Measurements from ENCODE around the gene NIN.
"Not testable (repeated sequence)": the region's sequence is repeated elsewhere in the genome, so short reads cannot be mapped to it uniquely, and the experiment has no call there.

Gene NIN

DNA sequence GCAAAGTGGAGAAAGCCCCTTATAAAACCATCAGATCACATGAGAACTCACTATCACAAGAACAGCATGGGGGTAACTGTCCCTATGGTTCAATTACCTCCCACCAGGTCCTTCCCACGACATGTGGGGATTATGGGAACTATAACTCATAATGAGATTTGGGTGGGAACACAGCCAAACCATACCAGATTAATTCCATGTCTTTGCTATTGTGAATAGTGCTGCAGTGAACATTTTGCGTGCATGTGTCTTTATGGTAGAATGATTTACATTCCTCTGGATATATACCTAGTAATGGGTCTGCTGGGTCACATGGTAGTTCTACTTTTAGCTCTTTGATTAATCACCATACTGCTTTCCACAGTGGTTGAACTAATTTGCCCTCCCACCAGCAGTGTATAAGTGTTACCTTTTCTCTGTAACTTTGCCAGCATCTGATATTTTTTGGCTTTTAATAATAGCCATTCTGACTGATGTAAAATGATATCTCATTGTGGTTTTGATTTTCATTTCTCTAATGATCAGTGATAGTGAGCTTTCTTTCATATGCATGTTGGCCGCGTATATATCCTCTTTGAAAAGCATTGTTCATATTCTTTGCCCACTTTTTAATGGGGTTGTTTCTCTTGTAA lies 133.2 kb downstream of the NIN start:
- DNase-seq = no peak
- Histone ChIP-seq H3K36me3 (ENCODE audit: control insufficient read depth in 4 of 4, insufficient read depth in 4 of 4, low read length in 3 of 4) (no peaks in the 10 kb centered on the region), H3K27ac (ENCODE audit: insufficient read depth in 1 of 2, low read depth in 1 of 2, low read length in 2 of 2, poor library complexity in 1 of 2, severe bottlenecking in 2 of 2) (no peak overlapping the region), H3K4me3 (ENCODE audit: control insufficient read depth in 1 of 7, extremely low read depth in 1 of 7, insufficient read depth in 4 of 7, low read depth in 2 of 7, low read length in 6 of 7) (no peak overlapping the region), H3K27me3 (replicated peaks in 2 of 5; ENCODE audit: control insufficient read depth in 4 of 5, insufficient read depth in 5 of 5, low read length in 4 of 5) (no peaks in the 10 kb centered on the region), H3K9me3 (ENCODE audit: control extremely low read depth in 1 of 5, control insufficient read depth in 4 of 5, insufficient read depth in 2 of 5, low read depth in 1 of 5, low read length in 4 of 5) (peaks cover 0 to 12% (median 4%) of the 10 kb centered on the region in 5 experiments), H3K4me1 (ENCODE audit: control extremely low read depth in 1 of 4, control insufficient read depth in 4 of 4, insufficient read depth in 4 of 4, low read length in 3 of 4) (no peaks in the 10 kb centered on the region)
- ChIA-PET POLR2A (no interaction called here), CTCF (no interaction called here)
- 100% methylated on average over 3 of the region's 4 CpGs for WGBS (ENCODE audit: insufficient coverage)

GRCh38 chr14:50694260-50694659 lies 136.7 kb downstream of the NIN start:
- H3K9me3 ChIP-seq (ENCODE audit: control extremely low read depth in 1 of 5, control insufficient read depth in 4 of 5, insufficient read depth in 2 of 5, low read depth in 1 of 5, low read length in 4 of 5) = peaks cover 0 to 24% (median 3%) of the 10 kb centered on the region in 5 experiments
- POLR2A ChIA-PET; H3K4me1 ChIP-seq (ENCODE audit: control extremely low read depth in 1 of 4, control insufficient read depth in 4 of 4, insufficient read depth in 4 of 4, low read length in 3 of 4); H3K4me3 ChIP-seq (ENCODE audit: control insufficient read depth in 1 of 7, extremely low read depth in 1 of 7, insufficient read depth in 4 of 7, low read depth in 2 of 7, low read length in 6 of 7); H3K36me3 ChIP-seq (ENCODE audit: control insufficient read depth in 4 of 4, insufficient read depth in 4 of 4, low read length in 3 of 4); H3K27ac ChIP-seq (ENCODE audit: insufficient read depth in 1 of 2, low read depth in 1 of 2, low read length in 2 of 2, poor library complexity in 1 of 2, severe bottlenecking in 2 of 2); DNase-seq; H3K27me3 ChIP-seq (replicated peaks in 2 of 5; ENCODE audit: control insufficient read depth in 4 of 5, insufficient read depth in 5 of 5, low read length in 4 of 5): not testable (repeated sequence)
- 93% methylated on average over 3 of the region's 3 CpGs for WGBS (ENCODE audit: insufficient coverage)
- CTCF ChIA-PET = interaction anchor here (0.7 to 1.4 kb wide), 2 partner anchors 8 to 20 kb away, joined by 3 read pairs; no protein-coding TSS in a partner anchor

- DNase-seq = no peak
- H3K4me1 ChIP-seq (ENCODE audit: control extremely low read depth in 1 of 4, control insufficient read depth in 4 of 4, insufficient read depth in 4 of 4, low read length in 3 of 4) = peaks cover 0 to 3% (median 0%) of the 10 kb centered on the region in 4 experiments
- POLR2A ChIA-PET = no interaction called here
- peaks cover 0 to 23% (median 0%) of the 10 kb centered on the region in 5 experiments for H3K9me3 ChIP-seq (ENCODE audit: control extremely low read depth in 1 of 5, control insufficient read depth in 4 of 5, insufficient read depth in 2 of 5, low read depth in 1 of 5, low read length in 4 of 5)
- H3K4me3 ChIP-seq (ENCODE audit: control insufficient read depth in 1 of 7, extremely low read depth in 1 of 7, insufficient read depth in 4 of 7, low read depth in 2 of 7, low read length in 6 of 7) = no peak overlapping the region
- no peaks in the 10 kb centered on the region for H3K36me3 ChIP-seq (ENCODE audit: control insufficient read depth in 4 of 4, insufficient read depth in 4 of 4, low read length in 3 of 4)
- H3K27me3 ChIP-seq (replicated peaks in 2 of 5; ENCODE audit: control insufficient read depth in 4 of 5, insufficient read depth in 5 of 5, low read length in 4 of 5) = no peaks in the 10 kb centered on the region
- H3K27ac ChIP-seq (ENCODE audit: insufficient read depth in 1 of 2, low read depth in 1 of 2, low read length in 2 of 2, poor library complexity in 1 of 2, severe bottlenecking in 2 of 2) = no peak overlapping the region
- no CpG with 5 or more reads among the region's 1 CpG for WGBS (ENCODE audit: insufficient coverage)
- CTCF ChIA-PET = interaction anchor here (1.6 kb wide), 1 partner anchor 11 kb away, joined by 4 read pairs; no protein-coding TSS in a partner anchor
These were observed 142.1 kb downstream of the NIN start for GRCh38 chr14:50688875-50689274.

GRCh38 chr14:50679674-50680073 lies 151.3 kb downstream of the NIN start:
- Histone ChIP-seq H3K9me3 (ENCODE audit: control extremely low read depth in 1 of 5, control insufficient read depth in 4 of 5, insufficient read depth in 2 of 5, low read depth in 1 of 5, low read length in 4 of 5) (peaks cover 0 to 1% (median 0%) of the 10 kb centered on the region in 5 experiments), H3K36me3 (ENCODE audit: control insufficient read depth in 4 of 4, insufficient read depth in 4 of 4, low read length in 3 of 4) (no peaks in the 10 kb centered on the region), H3K4me3 (ENCODE audit: control insufficient read depth in 1 of 7, extremely low read depth in 1 of 7, insufficient read depth in 4 of 7, low read depth in 2 of 7, low read length in 6 of 7) (no peak overlapping the region), H3K27me3 (replicated peaks in 2 of 5; ENCODE audit: control insufficient read depth in 4 of 5, insufficient read depth in 5 of 5, low read length in 4 of 5) (no peaks in the 10 kb centered on the region), H3K4me1 (ENCODE audit: control extremely low read depth in 1 of 4, control insufficient read depth in 4 of 4, insufficient read depth in 4 of 4, low read length in 3 of 4) (peaks cover 8 to 21% (median 15%) of the 10 kb centered on the region in 4 experiments), H3K27ac (ENCODE audit: insufficient read depth in 1 of 2, low read depth in 1 of 2, low read length in 2 of 2, poor library complexity in 1 of 2, severe bottlenecking in 2 of 2) (no peak overlapping the region)
- CTCF ChIA-PET = no interaction called here
- POLR2A ChIA-PET = interaction anchor here (0.7 kb wide), 1 partner anchor 85 kb away, joined by 3 read pairs; no protein-coding TSS in a partner anchor
- DNase-seq = no peak

DNA sequence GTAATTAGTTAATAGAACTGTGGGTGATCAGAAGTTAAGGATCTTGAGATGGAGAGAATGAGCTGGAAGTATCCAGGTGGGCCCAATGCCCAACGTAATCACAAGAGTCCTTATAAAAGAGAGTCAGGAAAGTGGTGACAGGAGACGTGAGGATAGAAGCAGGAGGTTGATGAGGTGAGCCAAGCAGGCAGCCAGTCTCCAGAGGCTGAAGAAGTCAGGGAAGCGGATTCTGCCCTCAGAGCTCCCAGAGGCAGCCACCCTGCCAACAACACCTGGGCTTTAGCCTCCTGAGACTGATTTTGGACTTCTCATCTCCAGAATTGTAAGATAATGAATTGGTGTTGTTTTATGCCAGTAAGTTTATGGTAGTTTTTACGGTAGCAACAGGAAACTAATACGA lies 152.8 kb downstream of the NIN start:
- Histone ChIP-seq H3K9me3 (ENCODE audit: control extremely low read depth in 1 of 5, control insufficient read depth in 4 of 5, insufficient read depth in 2 of 5, low read depth in 1 of 5, low read length in 4 of 5) (peaks cover 0 to 1% (median 0%) of the 10 kb centered on the region in 5 experiments), H3K27ac (ENCODE audit: insufficient read depth in 1 of 2, low read depth in 1 of 2, low read length in 2 of 2, poor library complexity in 1 of 2, severe bottlenecking in 2 of 2) (no peak overlapping the region), H3K27me3 (replicated peaks in 2 of 5; ENCODE audit: control insufficient read depth in 4 of 5, insufficient read depth in 5 of 5, low read length in 4 of 5) (no peaks in the 10 kb centered on the region), H3K4me1 (ENCODE audit: control extremely low read depth in 1 of 4, control insufficient read depth in 4 of 4, insufficient read depth in 4 of 4, low read length in 3 of 4) (peaks cover 8 to 26% (median 16%) of the 10 kb centered on the region in 4 experiments), H3K4me3 (ENCODE audit: control insufficient read depth in 1 of 7, extremely low read depth in 1 of 7, insufficient read depth in 4 of 7, low read depth in 2 of 7, low read length in 6 of 7) (peak overlapping the region in 1 of 7 experiments; percentile 52), H3K36me3 (ENCODE audit: control insufficient read depth in 4 of 4, insufficient read depth in 4 of 4, low read length in 3 of 4) (no peaks in the 10 kb centered on the region)
- no peak for DNase-seq
- CTCF ChIA-PET = interaction anchor here (1.4 to 2.4 kb wide), 3 partner anchors 12 to 58 kb away, joined by 4 to 11 read pairs (median 8); no protein-coding TSS in a partner anchor
- POLR2A ChIA-PET = no interaction called here
- WGBS (ENCODE audit: insufficient coverage) = 100% methylated on average over 2 of the region's 5 CpGs

DNA sequence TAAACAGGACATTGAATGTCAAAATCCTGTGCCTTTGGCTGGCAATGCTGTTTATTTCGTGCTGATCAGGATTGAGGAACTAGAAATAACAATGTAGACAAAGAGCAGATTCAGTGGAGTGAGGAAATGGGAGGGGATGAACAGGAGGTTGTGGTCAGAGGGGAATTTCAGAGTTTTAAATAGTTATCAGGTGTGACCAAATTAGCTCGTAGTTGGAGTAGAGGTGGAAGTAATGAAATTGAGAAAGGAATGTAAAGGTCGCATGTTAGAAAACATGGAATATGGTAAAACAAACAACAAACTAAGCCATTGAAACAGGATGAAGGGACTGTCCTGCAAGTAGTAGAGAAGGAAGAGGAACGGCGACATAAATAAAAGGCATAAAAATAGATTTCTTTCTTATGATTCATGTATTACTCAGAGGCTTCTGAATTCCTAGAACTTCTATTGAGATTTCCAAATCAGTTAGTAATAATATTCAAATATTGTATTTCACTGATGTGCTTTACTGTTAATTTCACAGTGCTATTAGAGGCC lies 153.4 kb downstream of the NIN start:
- peak overlapping the region in 1 of 2 experiments; percentile 5 for H3K27ac ChIP-seq (ENCODE audit: insufficient read depth in 1 of 2, low read depth in 1 of 2, low read length in 2 of 2, poor library complexity in 1 of 2, severe bottlenecking in 2 of 2)
- H3K4me1 ChIP-seq (ENCODE audit: control extremely low read depth in 1 of 4, control insufficient read depth in 4 of 4, insufficient read depth in 4 of 4, low read length in 3 of 4) = peaks cover 8 to 27% (median 16%) of the 10 kb centered on the region in 4 experiments
- peak overlapping the region in 5 of 7 experiments; percentile 13 to 56 (median 42) for H3K4me3 ChIP-seq (ENCODE audit: control insufficient read depth in 1 of 7, extremely low read depth in 1 of 7, insufficient read depth in 4 of 7, low read depth in 2 of 7, low read length in 6 of 7)
- H3K36me3 ChIP-seq (ENCODE audit: control insufficient read depth in 4 of 4, insufficient read depth in 4 of 4, low read length in 3 of 4) = no peaks in the 10 kb centered on the region
- ChIA-PET CTCF (interaction anchor here (1.4 to 2.4 kb wide), 3 partner anchors 11 to 58 kb away, joined by 4 to 11 read pairs (median 8); no protein-coding TSS in a partner anchor), POLR2A (no interaction called here)
- WGBS (ENCODE audit: insufficient coverage) = 0% methylated on average over 3 of the region's 5 CpGs
- H3K27me3 ChIP-seq (replicated peaks in 2 of 5; ENCODE audit: control insufficient read depth in 4 of 5, insufficient read depth in 5 of 5, low read length in 4 of 5) = no peaks in the 10 kb centered on the region
- DNase-seq = peak; percentile 31 to 60 (median 54)
- H3K9me3 ChIP-seq (ENCODE audit: control extremely low read depth in 1 of 5, control insufficient read depth in 4 of 5, insufficient read depth in 2 of 5, low read depth in 1 of 5, low read length in 4 of 5) = peaks cover 0 to 1% (median 0%) of the 10 kb centered on the region in 5 experiments

Measured in common myeloid progenitor, CD34-positive (primary cell).